ENCODE results near the gene SPCS3.
"Not testable (repeated sequence)": the region's sequence is repeated elsewhere in the genome, so short reads cannot be mapped to it uniquely, and the experiment has no call there.

Gene SPCS3

DNA sequence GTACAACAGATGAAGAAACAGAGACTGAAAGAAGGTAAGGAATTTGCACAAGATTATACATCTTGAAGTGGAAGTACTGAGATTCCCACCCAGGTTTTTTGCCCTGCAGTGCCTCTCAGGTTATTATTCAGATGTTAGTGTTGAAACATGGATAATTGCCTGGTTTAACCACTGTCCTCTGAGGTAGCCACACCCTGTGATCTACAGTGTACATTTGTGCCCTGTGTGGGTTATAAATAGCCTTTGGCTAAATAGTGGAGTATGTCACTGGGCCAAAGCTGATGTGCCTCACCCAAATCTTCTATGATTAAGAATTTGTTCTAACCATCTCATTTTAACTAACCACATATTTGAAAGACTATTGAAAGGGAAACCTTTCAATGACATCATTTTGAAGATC lies 45.3 kb upstream of the SPCS3 start:
- Histone ChIP-seq H3K36me3 (no peaks in the 10 kb centered on the region), H3K4me3 (no peak overlapping the region), H3K27me3 (no peaks in the 10 kb centered on the region), H3K9me3 (no peaks in the 10 kb centered on the region), H3K27ac (no peak overlapping the region), H3K4me1 (peaks cover 0 to 24% (median 0%) of the 10 kb centered on the region in 4 donors)
- intact Hi-C loops (cut with DNase I; ENCODE audit: low total_unique reads) = no loop called here
- TF ChIP-seq, protein P1, sequence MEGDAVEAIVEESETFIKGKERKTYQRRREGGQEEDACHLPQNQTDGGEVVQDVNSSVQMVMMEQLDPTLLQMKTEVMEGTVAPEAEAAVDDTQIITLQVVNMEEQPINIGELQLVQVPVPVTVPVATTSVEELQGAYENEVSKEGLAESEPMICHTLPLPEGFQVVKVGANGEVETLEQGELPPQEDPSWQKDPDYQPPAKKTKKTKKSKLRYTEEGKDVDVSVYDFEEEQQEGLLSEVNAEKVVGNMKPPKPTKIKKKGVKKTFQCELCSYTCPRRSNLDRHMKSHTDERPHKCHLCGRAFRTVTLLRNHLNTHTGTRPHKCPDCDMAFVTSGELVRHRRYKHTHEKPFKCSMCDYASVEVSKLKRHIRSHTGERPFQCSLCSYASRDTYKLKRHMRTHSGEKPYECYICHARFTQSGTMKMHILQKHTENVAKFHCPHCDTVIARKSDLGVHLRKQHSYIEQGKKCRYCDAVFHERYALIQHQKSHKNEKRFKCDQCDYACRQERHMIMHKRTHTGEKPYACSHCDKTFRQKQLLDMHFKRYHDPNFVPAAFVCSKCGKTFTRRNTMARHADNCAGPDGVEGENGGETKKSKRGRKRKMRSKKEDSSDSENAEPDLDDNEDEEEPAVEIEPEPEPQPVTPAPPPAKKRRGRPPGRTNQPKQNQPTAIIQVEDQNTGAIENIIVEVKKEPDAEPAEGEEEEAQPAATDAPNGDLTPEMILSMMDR (IDR thresholded peaks at IDR 0.05) = no peak
- DNase-seq = no peak

DNA sequence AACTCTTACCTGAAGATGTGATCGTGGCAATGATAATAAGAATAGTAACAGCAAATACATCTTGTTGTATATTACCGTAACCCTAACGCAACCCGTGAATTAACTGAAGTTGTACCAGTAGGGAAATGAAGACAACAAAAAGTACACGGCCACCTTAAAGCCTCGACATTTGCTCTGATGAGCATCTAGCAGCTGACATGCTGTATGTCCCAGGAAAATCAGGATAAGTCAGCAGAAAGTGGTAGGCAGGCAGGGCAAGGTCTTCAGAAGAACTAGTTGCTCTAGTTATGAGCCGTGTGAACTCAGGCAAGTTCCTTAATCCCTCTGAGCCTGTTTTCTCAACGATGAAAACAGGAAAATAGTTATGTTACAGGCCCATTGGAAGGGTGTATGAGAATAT lies 43.1 kb upstream of the SPCS3 start:
- Histone ChIP-seq H3K27me3 (no peaks in the 10 kb centered on the region), H3K27ac (no peak overlapping the region), H3K36me3 (no peaks in the 10 kb centered on the region), H3K4me1 (peaks cover 0 to 24% (median 0%) of the 10 kb centered on the region in 4 donors), H3K9me3 (no peaks in the 10 kb centered on the region), H3K4me3 (no peak overlapping the region)
- TF ChIP-seq, protein P1 (IDR thresholded peaks at IDR 0.05) = no peak
- intact Hi-C loops (cut with DNase I; ENCODE audit: low total_unique reads) = loop anchor here (5.0 kb wide), 1 partner anchor 124 kb away; no protein-coding TSS in a partner anchor
- no peak for DNase-seq

DNA sequence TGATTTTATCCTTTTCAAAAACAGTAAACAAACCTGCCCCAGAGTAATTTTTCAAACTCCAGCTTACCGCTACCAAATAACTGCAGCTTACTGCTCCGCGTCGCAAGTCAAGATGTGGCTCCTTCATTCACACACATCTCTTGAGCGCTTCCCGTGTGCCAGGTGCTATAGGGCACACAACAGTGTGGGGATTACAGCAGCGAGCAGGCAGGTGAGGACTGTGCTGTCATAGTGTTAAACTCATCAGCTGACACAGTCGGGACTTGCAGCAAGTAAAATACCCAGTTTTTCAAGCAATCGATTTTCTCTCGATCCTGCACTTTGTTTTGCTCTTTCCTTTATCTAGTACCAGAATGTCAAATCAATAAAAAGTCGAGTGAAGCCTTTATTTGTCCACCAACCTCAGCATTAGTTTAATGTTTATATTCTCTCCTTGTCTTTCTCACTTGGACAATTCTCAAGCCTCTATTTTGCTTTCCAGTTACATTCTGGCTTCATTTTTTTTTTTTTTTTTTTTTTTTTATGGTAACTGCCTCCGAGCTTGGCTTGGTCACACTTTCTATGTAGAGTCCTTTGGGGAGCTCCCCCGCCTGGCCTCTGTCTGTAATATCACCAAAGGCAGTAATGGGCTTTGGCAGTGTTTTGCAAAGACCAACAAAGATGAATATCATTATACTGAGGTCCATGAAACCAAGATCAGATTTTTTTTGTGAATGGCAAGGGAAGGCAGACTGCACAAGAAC lies 42.4 kb upstream of the SPCS3 start:
- H3K27ac ChIP-seq = peak overlapping the region in 1 of 2 donors; percentile 25
- H3K4me1 ChIP-seq = peaks cover 0 to 24% (median 0%) of the 10 kb centered on the region in 4 donors
- H3K27me3 ChIP-seq = no peaks in the 10 kb centered on the region
- H3K9me3 ChIP-seq = no peaks in the 10 kb centered on the region
- peak; percentile 54 to 77 for DNase-seq
- no peaks in the 10 kb centered on the region for H3K36me3 ChIP-seq
- intact Hi-C loops (cut with DNase I; ENCODE audit: low total_unique reads) = loop anchor here (5.0 kb wide), 1 partner anchor 125 kb away; no protein-coding TSS in a partner anchor
- peak overlapping the region in 1 of 2 donors; percentile 18 for H3K4me3 ChIP-seq
- TF ChIP-seq, protein P1 (IDR thresholded peaks at IDR 0.05) = peak; percentile 45 to 49

DNA sequence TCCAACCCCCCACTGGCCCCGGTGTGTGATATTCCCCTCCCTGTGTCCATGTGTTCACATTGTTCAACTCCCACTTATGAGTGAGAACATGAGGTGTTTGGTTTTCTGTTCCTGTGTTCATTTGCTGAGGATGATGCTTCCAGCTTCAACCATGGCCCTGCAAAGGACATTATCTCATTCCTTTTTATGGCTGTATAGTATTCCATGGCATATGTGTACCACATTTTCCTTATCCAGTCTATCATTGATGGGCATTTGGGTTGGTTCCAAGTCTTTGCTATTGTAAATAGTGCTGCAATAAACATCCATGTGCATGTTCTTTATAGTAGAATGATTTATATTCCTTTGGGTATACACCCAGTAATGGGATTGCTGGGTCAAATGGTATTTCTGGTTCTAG lies 40.2 kb upstream of the SPCS3 start:
- not testable (repeated sequence) for H3K9me3 ChIP-seq, H3K36me3 ChIP-seq, H3K27me3 ChIP-seq, H3K27ac ChIP-seq, DNase-seq, H3K4me3 ChIP-seq
- intact Hi-C loops (cut with DNase I; ENCODE audit: low total_unique reads) = loop anchor here (5.0 kb wide), 1 partner anchor 127 kb away; no protein-coding TSS in a partner anchor
- H3K4me1 ChIP-seq = peaks cover 0 to 13% (median 0%) of the 10 kb centered on the region in 4 donors

DNA sequence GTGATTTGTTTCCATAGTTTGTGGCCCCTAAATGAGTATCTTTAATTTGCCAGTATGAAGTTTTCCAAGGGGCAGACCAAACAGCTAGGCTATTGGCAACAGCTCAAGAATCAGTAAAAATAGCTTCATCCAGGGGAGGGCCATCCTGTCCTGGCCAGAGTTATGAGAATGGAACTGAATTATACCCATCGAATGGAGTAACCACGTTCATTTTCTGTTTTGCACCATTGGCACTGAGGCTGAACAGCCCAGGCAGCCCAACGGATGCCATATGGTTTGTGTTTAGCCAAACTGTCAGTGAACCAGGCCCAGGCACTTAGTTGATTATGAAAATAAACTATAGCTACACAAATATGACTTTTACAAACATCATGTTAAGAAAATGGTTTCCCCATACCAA lies 33.0 kb upstream of the SPCS3 start:
- no peaks in the 10 kb centered on the region for H3K27me3 ChIP-seq
- TF ChIP-seq, protein P1 (IDR thresholded peaks at IDR 0.05) = no peak
- H3K4me1 ChIP-seq = peaks cover 0 to 9% (median 0%) of the 10 kb centered on the region in 4 donors
- no peaks in the 10 kb centered on the region for H3K36me3 ChIP-seq
- no peak overlapping the region for H3K4me3 ChIP-seq
- intact Hi-C loops (cut with DNase I; ENCODE audit: low total_unique reads) = no loop called here
- no peak overlapping the region for H3K27ac ChIP-seq
- DNase-seq = no peak
- no peaks in the 10 kb centered on the region for H3K9me3 ChIP-seq

DNA sequence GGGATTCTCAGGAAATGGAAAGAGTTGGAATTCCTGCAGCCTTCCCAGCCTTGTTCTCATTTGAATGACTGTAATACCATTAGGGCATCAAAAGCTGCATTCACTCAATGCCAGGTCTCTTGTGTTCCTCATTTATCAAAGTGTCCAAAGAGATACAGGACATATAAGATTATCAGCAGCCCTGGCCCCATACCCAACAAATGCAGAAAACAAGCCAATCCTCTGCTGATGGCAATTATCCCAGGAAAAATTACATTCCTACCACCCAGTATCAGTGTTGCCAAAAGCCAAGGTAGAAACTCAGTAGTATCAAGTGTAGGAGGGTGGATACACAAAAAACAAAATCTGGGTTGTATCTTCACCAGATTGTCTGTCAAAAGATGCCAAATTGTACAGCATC lies 32.2 kb upstream of the SPCS3 start:
- Histone ChIP-seq H3K27ac (no peak overlapping the region), H3K4me1 (peaks cover 0 to 9% (median 0%) of the 10 kb centered on the region in 4 donors), H3K27me3 (no peaks in the 10 kb centered on the region), H3K4me3 (no peak overlapping the region), H3K9me3 (no peaks in the 10 kb centered on the region), H3K36me3 (no peaks in the 10 kb centered on the region)
- TF ChIP-seq, protein P1 (IDR thresholded peaks at IDR 0.05) = no peak
- no peak for DNase-seq
- intact Hi-C loops (cut with DNase I; ENCODE audit: low total_unique reads) = no loop called here
